ENCODE results near the gene LIG4. TPM values are rescaled to one million over a fixed set of nuclear protein-coding genes. Genes with fewer than 3 reads are reported as not detected.

LIG4 gene
- total RNA-seq, 2 experiments from 2014 or later = 11.0 to 15.1 TPM

DNA sequence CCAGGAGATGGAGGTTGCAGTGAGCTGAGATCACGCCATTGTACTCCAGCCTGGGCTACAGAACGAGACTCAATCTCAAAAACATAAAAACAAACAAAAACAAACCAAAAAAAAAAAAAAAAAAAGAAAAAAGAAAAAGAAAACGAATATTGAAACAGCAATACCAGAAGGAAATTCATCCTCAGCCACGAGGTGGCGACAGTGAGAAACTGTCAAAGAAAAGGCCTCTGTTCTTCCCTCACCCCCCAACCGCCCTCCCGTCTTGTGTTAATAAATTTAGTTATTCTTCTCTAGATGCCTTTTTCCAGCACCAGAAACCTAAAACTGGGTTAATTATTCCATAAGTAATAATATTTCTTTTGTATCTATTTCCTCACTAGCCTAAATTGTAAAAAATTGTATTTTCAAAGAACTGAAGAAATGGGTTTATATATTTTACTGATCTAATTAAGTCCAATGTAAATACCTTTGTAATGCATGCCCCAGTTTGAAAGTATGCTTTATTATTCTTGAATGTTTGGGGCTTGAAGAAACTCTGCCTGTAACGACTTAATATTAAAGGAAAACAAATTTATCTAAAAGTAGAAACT lies 38.6 kb downstream of the LIG4 start:
- no peaks in the 10 kb centered on the region for H4K20me1 ChIP-seq (ENCODE audit: insufficient read depth, low read length)
- no peak overlapping the region for H3K4me2 ChIP-seq (ENCODE audit: low read length)
- DNase-seq (ENCODE audit: low spot score) = peak; percentile 52
- H3K27ac ChIP-seq (ENCODE audit: low read depth, low read length, poor library complexity, severe bottlenecking) = no peak overlapping the region
- TF ChIP-seq EZH2phosphoT487 (IDR thresholded peaks at IDR 0.05; ENCODE audit: borderline replicate concordance, low read depth, low read length) = no peak
- TF ChIP-seq, protein P1, sequence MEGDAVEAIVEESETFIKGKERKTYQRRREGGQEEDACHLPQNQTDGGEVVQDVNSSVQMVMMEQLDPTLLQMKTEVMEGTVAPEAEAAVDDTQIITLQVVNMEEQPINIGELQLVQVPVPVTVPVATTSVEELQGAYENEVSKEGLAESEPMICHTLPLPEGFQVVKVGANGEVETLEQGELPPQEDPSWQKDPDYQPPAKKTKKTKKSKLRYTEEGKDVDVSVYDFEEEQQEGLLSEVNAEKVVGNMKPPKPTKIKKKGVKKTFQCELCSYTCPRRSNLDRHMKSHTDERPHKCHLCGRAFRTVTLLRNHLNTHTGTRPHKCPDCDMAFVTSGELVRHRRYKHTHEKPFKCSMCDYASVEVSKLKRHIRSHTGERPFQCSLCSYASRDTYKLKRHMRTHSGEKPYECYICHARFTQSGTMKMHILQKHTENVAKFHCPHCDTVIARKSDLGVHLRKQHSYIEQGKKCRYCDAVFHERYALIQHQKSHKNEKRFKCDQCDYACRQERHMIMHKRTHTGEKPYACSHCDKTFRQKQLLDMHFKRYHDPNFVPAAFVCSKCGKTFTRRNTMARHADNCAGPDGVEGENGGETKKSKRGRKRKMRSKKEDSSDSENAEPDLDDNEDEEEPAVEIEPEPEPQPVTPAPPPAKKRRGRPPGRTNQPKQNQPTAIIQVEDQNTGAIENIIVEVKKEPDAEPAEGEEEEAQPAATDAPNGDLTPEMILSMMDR (conservative IDR thresholded peaks at IDR 0.05; ENCODE audit: low read length) = peak; percentile 67
- H3K9me2 ChIP-seq (ENCODE audit: insufficient read depth, low read length) = no peaks in the 10 kb centered on the region
- no peaks in the 10 kb centered on the region for H3K36me3 ChIP-seq (ENCODE audit: insufficient read depth, low read length)
- H2AFZ ChIP-seq (ENCODE audit: low read length) = no peak overlapping the region
- intact Hi-C loops (cut with micrococcal nuclease; ENCODE audit: unreplicated experiment) = loop anchor here (2.0 to 5.0 kb wide), 2 partner anchors 36 to 44 kb away; no protein-coding TSS in a partner anchor
- CTCF ChIA-PET (ENCODE audit: unreplicated experiment) = no interaction called here
- H3K4me1 ChIP-seq (ENCODE audit: insufficient read depth, low read length, poor library complexity, severe bottlenecking) = no peaks in the 10 kb centered on the region
- no peaks in the 10 kb centered on the region for H3K9me3 ChIP-seq (ENCODE audit: low read length)
- BruUV-seq (replicated peaks) = no TSS peak
- no peak overlapping the region for H3K4me3 ChIP-seq (ENCODE audit: low read depth, low read length, poor library complexity, severe bottlenecking)
- POLR2A ChIA-PET = no interaction called here
- no peaks in the 10 kb centered on the region for H3K79me2 ChIP-seq (ENCODE audit: insufficient read depth, low read depth, low read length)

DNA sequence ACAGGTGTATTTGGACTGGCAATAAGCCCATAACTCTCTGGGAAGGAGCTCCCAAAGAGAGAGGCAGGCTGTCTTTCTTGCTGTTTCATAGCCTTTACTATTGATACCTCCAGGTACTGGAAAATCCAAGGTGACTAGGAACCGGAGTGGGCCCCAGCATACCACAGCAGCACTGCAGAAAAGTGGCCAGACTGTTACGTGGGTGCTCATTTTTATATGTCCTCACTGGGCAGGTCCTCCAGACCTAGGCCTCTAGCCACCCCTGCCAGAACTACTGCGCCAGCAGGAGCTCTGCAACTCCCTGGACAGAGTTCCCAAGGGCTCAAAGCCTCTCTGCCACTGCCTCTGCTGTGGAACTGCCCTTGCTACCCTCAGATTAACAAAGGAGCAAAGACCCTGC lies 46.4 kb downstream of the LIG4 start:
- Histone ChIP-seq H3K36me3 (ENCODE audit: insufficient read depth, low read length) (no peaks in the 10 kb centered on the region), H3K4me3 (ENCODE audit: low read depth, low read length, poor library complexity, severe bottlenecking) (no peak overlapping the region), H3K4me1 (ENCODE audit: insufficient read depth, low read length, poor library complexity, severe bottlenecking) (no peaks in the 10 kb centered on the region), H3K9me3 (ENCODE audit: low read length) (no peaks in the 10 kb centered on the region), H2AFZ (ENCODE audit: low read length) (no peak overlapping the region), H4K20me1 (ENCODE audit: insufficient read depth, low read length) (no peaks in the 10 kb centered on the region), H3K4me2 (ENCODE audit: low read length) (no peak overlapping the region), H3K27ac (ENCODE audit: low read depth, low read length, poor library complexity, severe bottlenecking) (no peak overlapping the region), H3K79me2 (ENCODE audit: insufficient read depth, low read depth, low read length) (no peaks in the 10 kb centered on the region), H3K9me2 (ENCODE audit: insufficient read depth, low read length) (no peaks in the 10 kb centered on the region)
- BruUV-seq (replicated peaks) = no TSS peak
- intact Hi-C loops (cut with micrococcal nuclease; ENCODE audit: unreplicated experiment) = no loop called here
- TF ChIP-seq, protein P1 (conservative IDR thresholded peaks at IDR 0.05; ENCODE audit: low read length) = no peak
- no peak for TF ChIP-seq EZH2phosphoT487 (IDR thresholded peaks at IDR 0.05; ENCODE audit: borderline replicate concordance, low read depth, low read length)
- DNase-seq (ENCODE audit: low spot score) = no peak
- CTCF ChIA-PET (ENCODE audit: unreplicated experiment) = no interaction called here
- POLR2A ChIA-PET = no interaction called here

DNA sequence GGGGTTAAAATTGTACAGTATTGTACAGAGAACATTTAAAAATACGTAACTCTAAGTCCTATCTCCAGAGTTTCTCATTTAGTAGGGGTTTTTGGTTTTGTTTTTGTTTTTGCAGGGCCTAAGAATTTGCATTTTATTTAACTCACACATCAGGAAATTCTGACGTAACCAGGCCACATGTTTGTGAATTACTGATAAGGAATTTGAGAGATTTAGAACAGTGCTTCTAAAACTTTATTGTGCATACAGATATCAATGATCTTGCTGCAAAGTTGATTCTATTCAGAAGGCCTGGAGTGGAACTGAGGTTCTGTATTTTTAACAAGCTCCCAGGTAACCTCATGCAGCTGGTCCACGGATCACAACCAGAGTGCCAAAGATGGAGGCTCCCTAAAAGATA lies 49.3 kb downstream of the LIG4 start:
- H3K9me2 ChIP-seq (ENCODE audit: insufficient read depth, low read length) = no peaks in the 10 kb centered on the region
- CTCF ChIA-PET (ENCODE audit: unreplicated experiment) = no interaction called here
- intact Hi-C loops (cut with micrococcal nuclease; ENCODE audit: unreplicated experiment) = no loop called here
- H3K36me3 ChIP-seq (ENCODE audit: insufficient read depth, low read length) = no peaks in the 10 kb centered on the region
- no peak for DNase-seq (ENCODE audit: low spot score)
- TF ChIP-seq, protein P1 (conservative IDR thresholded peaks at IDR 0.05; ENCODE audit: low read length) = no peak
- TF ChIP-seq EZH2phosphoT487 (IDR thresholded peaks at IDR 0.05; ENCODE audit: borderline replicate concordance, low read depth, low read length) = no peak
- no peaks in the 10 kb centered on the region for H3K4me1 ChIP-seq (ENCODE audit: insufficient read depth, low read length, poor library complexity, severe bottlenecking)
- H3K4me2 ChIP-seq (ENCODE audit: low read length) = no peak overlapping the region
- no peak overlapping the region for H2AFZ ChIP-seq (ENCODE audit: low read length)
- H3K9me3 ChIP-seq (ENCODE audit: low read length) = no peaks in the 10 kb centered on the region
- H3K4me3 ChIP-seq (ENCODE audit: low read depth, low read length, poor library complexity, severe bottlenecking) = no peak overlapping the region
- no peak overlapping the region for H3K27ac ChIP-seq (ENCODE audit: low read depth, low read length, poor library complexity, severe bottlenecking)
- POLR2A ChIA-PET = no interaction called here
- H3K79me2 ChIP-seq (ENCODE audit: insufficient read depth, low read depth, low read length) = no peaks in the 10 kb centered on the region
- BruUV-seq (replicated peaks) = no TSS peak
- H4K20me1 ChIP-seq (ENCODE audit: insufficient read depth, low read length) = no peaks in the 10 kb centered on the region

Measured in OCI-LY7 (cell line).